ENCODE data around the gene RNF212. TPM values are rescaled to one million over a fixed set of nuclear protein-coding genes. Genes with fewer than 3 reads are reported as not detected.

The RNF212 gene
- total and polyA plus RNA-seq, 9 of the 15 experiments (the other 6 are each of a cell fraction or from before 2014, with no cell fraction given), result 0.04 TPM; not detected in 8

- Histone ChIP-seq H3K9me1 (ENCODE audit: control insufficient read depth, insufficient read depth, low read length) (no peaks in the 10 kb centered on the region), H3K27me3 (ENCODE audit: control insufficient read depth in 2 of 2, insufficient read depth in 2 of 2, low read length in 2 of 2) (peaks cover 60 to 90% of the 10 kb centered on the region in 2 experiments), H3K9ac (ENCODE audit: insufficient read depth in 1 of 2, low read depth in 2 of 2, low read length in 2 of 2) (no peak overlapping the region), H2AFZ (ENCODE audit: low read depth, low read length) (no peak overlapping the region), H3K27ac (ENCODE audit: extremely low read depth, low read depth, low read length) (no peak overlapping the region), H3K79me2 (ENCODE audit: control insufficient read depth, insufficient read depth, low read length) (no peaks in the 10 kb centered on the region), H4K20me1 (replicated peaks; ENCODE audit: control insufficient read depth, insufficient read depth, low read length) (no peaks in the 10 kb centered on the region), H3K9me3 (replicated peaks; ENCODE audit: control insufficient read depth, insufficient read depth, low read depth, low read length) (no peaks in the 10 kb centered on the region), H3K4me3 (no peak overlapping the region), H3K36me3 (ENCODE audit: control insufficient read depth, insufficient read depth, low read length) (no peaks in the 10 kb centered on the region), H3K4me2 (ENCODE audit: insufficient read depth, low read length) (no peak overlapping the region), H3K4me1 (replicated peaks in 1 of 2; ENCODE audit: control insufficient read depth in 2 of 2, insufficient read depth in 2 of 2, low read length in 2 of 2) (0 out of 5 replicates have a peak, but pooled peaks cover 0 to 3% of the 10 kb centered on the region in 2 experiments)
- DNase-seq (ENCODE audit: extremely low read depth in 1 of 4, low spot score in 3 of 4) (no peak), ATAC-seq (no peak), FAIRE-seq (peak; percentile 6)
- CTCF ChIA-PET (ENCODE audit: low intra/inter-chr PET ratio), result no interaction called here
- TF ChIP-seq ZNF717 (CRISPR knock-in tag; IDR thresholded peaks at IDR 0.05) (no peak), CLOCK (CRISPR knock-in tag; IDR thresholded peaks at IDR 0.05; ENCODE audit: borderline replicate concordance) (no peak), L3MBTL2 (IDR thresholded peaks at IDR 0.05) (0 out of 2 replicates have a peak, but pooled peaks have one; percentile 15), E2F6 (IDR thresholded peaks at IDR 0.05; ENCODE audit: borderline replicate concordance in 1 of 2, extremely low read depth in 1 of 2, insufficient read depth in 1 of 2, insufficient read length in 1 of 2, low read depth in 1 of 2, low read length in 1 of 2, poor library complexity in 1 of 2, severe bottlenecking in 1 of 2) (peak in 1 of 2 experiments; percentile 36), FOXP4 (CRISPR knock-in tag; IDR thresholded peaks at IDR 0.05; ENCODE audit: borderline replicate concordance) (no peak)
- no TSS peak for BruUV-seq (replicated peaks)
- intact Hi-C loops (cut with micrococcal nuclease), result no loop called here
- POLR2A ChIA-PET, result no interaction called here
- in situ Hi-C loops (cut with MboI), result no loop called here
- 1% methylated on average over 8 of the region's 8 CpGs for WGBS (ENCODE audit: insufficient coverage, low coverage, missing lambda C conversion rate)
These were observed 31.7 kb downstream of the RNF212 start for GRCh38 chr4:1081689-1082040.

Measured in K562 (cell line).